Skeletal muscle satellite cell (primary cell): ENCODE results near the gene OR11A1.

Experiments
- H3K27me3 ChIP-seq: 2 replicates; pipeline ENCODE4 v1.7.0; 2013; ENCODE audit warnings: low read length; ENCODE audit not compliant: control insufficient read depth, insufficient read depth
- H3K36me3 ChIP-seq: 2 replicates; pipeline ENCODE4 v1.7.0; 2013; ENCODE audit warnings: mild to moderate bottlenecking, control low read depth, low read length; ENCODE audit not compliant: insufficient read depth
- H3K4me1 ChIP-seq: 2 replicates; pipeline ENCODE4 v1.7.0; 2013; ENCODE audit warnings: low read length; ENCODE audit not compliant: control insufficient read depth, insufficient read depth
- H3K4me2 ChIP-seq: 2 replicates; pipeline ENCODE4 v1.7.0; 2013; ENCODE audit warnings: mild to moderate bottlenecking, low read length
- H3K4me3 ChIP-seq: 2 replicates; pipeline ENCODE4 v1.7.0; 2013; ENCODE audit warnings: low read length
- H3K9ac ChIP-seq: 2 replicates; pipeline ENCODE4 v1.7.0; 2013; ENCODE audit warnings: mild to moderate bottlenecking, low read depth, low read length, moderate library complexity
- H3K9me3 ChIP-seq: replicated peaks from 2 replicates; pipeline ENCODE4 v1.7.0; 2013; ENCODE audit warnings: mild to moderate bottlenecking, control low read depth, low read length

OR11A1 gene

DNA sequence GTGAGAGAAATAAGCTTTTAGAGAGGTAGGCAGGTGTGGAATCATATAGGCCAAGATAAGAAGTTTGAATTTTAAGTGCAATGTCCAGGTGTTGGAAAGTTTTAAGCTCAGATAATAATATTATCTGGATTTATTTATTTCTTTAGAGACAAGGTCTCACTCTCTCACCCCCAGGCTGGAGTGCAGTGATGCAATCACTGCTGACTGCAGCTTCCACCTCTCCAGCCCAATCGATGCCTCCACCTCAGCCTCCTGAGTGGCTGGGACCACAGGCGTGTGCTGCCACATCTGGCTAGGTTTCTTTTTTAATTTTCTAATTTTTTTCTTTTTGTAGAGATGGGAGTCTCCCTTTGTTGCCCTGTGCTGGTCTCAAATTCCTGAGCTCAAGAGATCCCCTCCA is 36.4 kb upstream of the OR11A1 start:
- Histone ChIP-seq H3K36me3 (no peaks in the 10 kb centered on the region), H3K27me3 (no peaks in the 10 kb centered on the region), H3K9ac (no peak overlapping the region), H3K4me3 (no peak overlapping the region), H3K4me1 (no peaks in the 10 kb centered on the region), H3K4me2 (no peak overlapping the region), H3K9me3 (no peaks in the 10 kb centered on the region)

DNA sequence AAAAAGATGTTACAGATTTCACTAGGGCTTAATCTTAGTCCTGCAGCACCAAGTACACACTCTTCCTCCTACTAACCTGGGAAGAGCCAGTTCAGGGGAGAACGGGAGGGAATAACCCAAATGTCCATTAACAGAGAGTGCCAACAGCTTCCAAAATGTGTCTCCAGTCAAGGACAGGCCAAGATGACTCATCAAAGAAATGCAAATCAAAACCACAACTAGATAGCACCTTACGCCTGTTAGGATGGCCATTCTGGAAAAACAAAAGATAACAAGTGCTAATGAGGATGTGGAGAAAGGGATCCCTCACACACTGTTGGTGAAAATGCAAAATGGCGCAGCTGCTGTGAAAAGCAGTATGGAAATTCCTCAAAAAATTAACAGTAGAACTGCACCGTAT is 34.7 kb upstream of the OR11A1 start:
- Histone ChIP-seq H3K9me3 (no peaks in the 10 kb centered on the region), H3K4me1 (no peaks in the 10 kb centered on the region), H3K36me3 (no peaks in the 10 kb centered on the region), H3K9ac (no peak overlapping the region), H3K4me3 (no peak overlapping the region), H3K4me2 (no peak overlapping the region), H3K27me3 (no peaks in the 10 kb centered on the region)

DNA sequence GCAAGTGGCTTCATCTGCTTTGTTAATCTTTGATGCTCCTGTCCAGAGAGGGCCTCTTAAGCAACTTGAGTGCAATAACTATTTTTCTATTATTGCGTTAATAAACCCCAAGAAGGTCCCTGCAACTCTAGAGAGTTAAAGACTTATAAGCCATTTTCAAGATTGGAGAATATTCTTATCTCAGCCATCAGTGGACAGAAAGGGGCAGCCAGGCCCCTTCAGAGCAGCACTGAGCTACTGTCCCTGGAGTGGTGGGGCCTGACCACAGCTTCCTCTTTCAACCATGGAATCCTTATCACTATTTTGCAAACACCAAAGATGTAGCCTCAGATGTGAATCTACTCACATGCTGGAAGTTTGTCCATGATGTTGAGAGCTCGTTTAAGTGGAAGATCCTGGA is 33.7 kb upstream of the OR11A1 start:
- Histone ChIP-seq H3K4me1 (no peaks in the 10 kb centered on the region), H3K9ac (no peak overlapping the region), H3K27me3 (no peaks in the 10 kb centered on the region), H3K4me3 (no peak overlapping the region), H3K4me2 (no peak overlapping the region), H3K9me3 (no peaks in the 10 kb centered on the region), H3K36me3 (no peaks in the 10 kb centered on the region)

DNA sequence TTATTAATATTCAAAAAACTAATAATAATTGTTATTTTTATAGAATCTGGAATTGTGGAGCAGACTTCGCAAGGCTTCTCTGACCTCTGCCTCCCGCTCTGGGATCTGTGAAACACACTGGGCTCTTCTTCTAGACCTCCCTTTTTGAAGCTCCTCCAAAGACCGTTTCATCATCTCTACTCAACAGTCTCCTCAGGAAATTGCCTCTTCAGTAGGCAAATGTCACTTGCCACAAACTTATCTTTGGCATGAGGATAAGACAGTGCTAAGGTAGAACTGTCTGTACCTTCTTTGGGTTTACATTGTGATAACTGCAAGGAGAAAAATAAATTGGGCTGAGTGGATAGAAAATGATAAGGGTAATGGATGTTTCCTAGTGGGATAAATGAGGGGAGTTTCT is 33.2 kb upstream of the OR11A1 start:
- H3K27me3 ChIP-seq, result no peaks in the 10 kb centered on the region
- H3K4me2 ChIP-seq, result no peak overlapping the region
- no peak overlapping the region for H3K9ac ChIP-seq
- H3K4me1 ChIP-seq, result no peaks in the 10 kb centered on the region
- H3K9me3 ChIP-seq, result no peaks in the 10 kb centered on the region
- no peaks in the 10 kb centered on the region for H3K36me3 ChIP-seq
- no peak overlapping the region for H3K4me3 ChIP-seq

DNA sequence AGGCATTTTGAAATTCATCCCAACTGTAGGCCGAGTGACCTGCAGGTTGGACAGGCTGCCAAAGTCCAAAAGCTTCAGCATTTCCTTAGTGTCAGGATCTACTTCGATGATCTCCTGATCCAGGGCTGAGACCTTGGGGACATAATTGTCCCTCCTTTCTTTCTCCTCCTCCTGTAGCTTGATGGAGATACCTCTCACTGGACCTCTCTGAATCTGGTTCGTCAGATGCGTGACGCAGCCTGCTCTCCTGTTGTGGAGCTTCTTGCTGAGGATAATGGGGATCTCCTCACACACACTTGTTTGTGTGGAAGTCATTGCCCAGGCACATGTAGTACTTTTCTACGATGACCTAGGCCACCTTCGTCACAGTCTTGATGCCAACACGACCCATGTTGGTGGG is 32.4 kb upstream of the OR11A1 start:
- Histone ChIP-seq H3K9ac (no peak overlapping the region), H3K4me2 (no peak overlapping the region), H3K4me3 (no peak overlapping the region), H3K36me3 (no peaks in the 10 kb centered on the region), H3K4me1 (no peaks in the 10 kb centered on the region), H3K9me3 (no peaks in the 10 kb centered on the region), H3K27me3 (no peaks in the 10 kb centered on the region)

DNA sequence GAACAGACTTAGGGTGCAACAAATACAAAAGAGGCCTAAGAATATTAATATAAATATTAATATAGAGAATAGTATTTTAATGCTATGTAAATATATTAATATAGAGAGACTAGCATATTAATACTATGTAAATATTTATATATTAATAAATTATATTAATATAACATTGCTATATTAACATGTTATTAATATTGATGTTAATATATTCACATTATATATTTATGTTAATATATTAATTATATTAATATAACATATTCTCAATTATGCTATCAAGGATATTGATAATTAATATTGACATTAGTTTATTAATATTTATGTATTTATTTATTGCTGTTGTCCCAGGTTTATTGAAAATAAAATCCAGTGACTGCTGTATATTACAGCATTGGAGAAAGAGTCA is 32.0 kb upstream of the OR11A1 start:
- Histone ChIP-seq H3K36me3 (no peaks in the 10 kb centered on the region), H3K4me1 (no peaks in the 10 kb centered on the region), H3K4me2 (no peak overlapping the region), H3K9ac (no peak overlapping the region), H3K27me3 (no peaks in the 10 kb centered on the region), H3K4me3 (no peak overlapping the region), H3K9me3 (no peaks in the 10 kb centered on the region)

DNA sequence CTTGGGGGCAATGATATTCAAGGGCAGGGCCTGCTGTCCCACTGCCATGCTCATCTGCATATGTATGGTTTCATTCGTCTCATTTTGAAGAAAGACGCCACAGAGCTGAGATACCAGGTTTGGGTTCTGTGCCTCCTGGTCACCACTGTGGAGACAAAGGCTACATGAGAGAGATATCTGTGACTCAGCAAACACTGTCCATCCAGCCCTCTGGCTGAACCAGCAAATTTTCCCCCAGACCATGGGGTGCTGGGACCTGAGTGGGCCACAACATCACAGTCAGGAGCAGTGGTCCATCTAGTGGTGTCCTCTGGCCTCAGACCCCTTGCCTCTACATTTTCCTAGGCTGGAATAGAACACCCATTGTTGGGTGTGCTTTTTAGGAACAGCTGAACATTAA is 30.8 kb upstream of the OR11A1 start, which contains the start of gene MAS1L:
TSS of gene MAS1L (minus strand) at position 297 of the 400 bp plus-strand sequence. CDS start at position 243, 54 bp downstream.
- no peaks in the 10 kb centered on the region for H3K36me3 ChIP-seq
- H3K9me3 ChIP-seq, result no peaks in the 10 kb centered on the region

DNA sequence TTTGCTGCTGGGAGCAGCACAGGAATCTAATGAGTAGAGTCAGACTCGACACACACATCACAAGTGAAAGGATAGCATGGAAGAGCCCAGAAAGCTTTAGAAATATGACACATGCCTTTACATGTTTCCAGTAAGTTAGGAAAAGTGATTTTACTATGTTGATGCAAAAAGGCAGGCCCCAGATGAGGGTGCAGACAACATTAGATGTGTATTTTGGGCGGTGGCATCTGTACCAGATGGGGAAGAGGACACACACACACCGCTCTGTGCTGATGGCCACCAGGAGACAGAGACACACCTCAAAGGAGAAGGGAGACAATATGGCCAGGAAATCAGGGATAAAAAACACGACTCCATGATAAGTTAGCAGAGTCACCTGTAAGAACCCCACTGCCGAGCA is 30.3 kb upstream of the OR11A1 start:
- Histone ChIP-seq H3K9ac (no peak overlapping the region), H3K27me3 (no peaks in the 10 kb centered on the region), H3K36me3 (no peaks in the 10 kb centered on the region), H3K9me3 (no peaks in the 10 kb centered on the region), H3K4me1 (no peaks in the 10 kb centered on the region), H3K4me3 (no peak overlapping the region), H3K4me2 (no peak overlapping the region)

More for the DNA sequence above, 30.8 kb upstream of the OR11A1 start, which contains the start of gene MAS1L:
- Histone ChIP-seq H3K4me1 (no peaks in the 10 kb centered on the region), H3K4me3 (no peak within 1 kb of the TSS), H3K4me2 (no peak within 1 kb of the TSS), H3K27me3 (no peaks in the 10 kb centered on the region), H3K9ac (no peak within 1 kb of the TSS)

DNA sequence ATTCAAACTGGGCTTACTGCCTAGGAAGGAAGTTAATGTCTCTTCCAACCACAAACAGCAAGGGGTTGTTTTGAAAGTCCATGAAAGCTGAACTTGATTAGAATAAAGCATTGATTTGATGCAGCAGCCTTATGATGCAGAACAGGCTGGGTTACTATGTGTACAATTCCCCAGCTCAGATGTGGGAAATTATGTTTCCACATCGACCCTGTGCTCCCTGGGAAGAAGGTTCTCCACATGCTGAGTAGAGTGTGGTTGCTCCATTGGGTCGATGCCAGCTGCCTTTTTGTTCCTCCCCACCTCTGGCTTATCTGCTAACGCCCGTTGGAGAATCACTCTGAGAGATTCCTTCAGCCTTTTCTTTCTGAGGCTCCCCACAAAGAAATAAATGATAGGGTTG is 29.7 kb upstream of the OR11A1 start:
- Histone ChIP-seq H3K4me3 (no peak overlapping the region), H3K36me3 (no peaks in the 10 kb centered on the region), H3K4me1 (no peaks in the 10 kb centered on the region), H3K4me2 (no peak overlapping the region), H3K9me3 (no peaks in the 10 kb centered on the region), H3K9ac (no peak overlapping the region), H3K27me3 (no peaks in the 10 kb centered on the region)

DNA sequence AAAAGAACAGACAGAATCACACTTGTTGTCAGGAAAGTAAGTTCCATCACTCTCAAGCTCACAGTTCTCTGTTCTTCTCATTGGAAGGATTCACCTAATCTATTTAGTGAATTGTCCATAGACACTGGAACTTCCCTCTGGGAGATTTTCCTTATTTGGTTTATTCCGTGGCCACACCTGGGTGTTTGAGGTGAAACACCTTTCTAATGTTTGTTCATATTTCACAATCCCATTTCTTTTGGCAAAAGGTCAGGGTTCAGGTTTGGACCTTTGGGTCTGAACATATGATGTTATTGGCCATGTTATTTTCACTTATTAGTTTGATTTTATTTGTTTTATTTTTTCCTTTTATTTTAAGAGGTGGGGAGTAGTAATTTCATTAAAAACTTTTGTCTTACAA is 26.9 kb upstream of the OR11A1 start:
- H3K4me1 ChIP-seq, result no peaks in the 10 kb centered on the region
- H3K9me3 ChIP-seq, result no peaks in the 10 kb centered on the region
- H3K36me3 ChIP-seq, result no peaks in the 10 kb centered on the region
- H3K27me3 ChIP-seq, result no peaks in the 10 kb centered on the region
- H3K9ac ChIP-seq, result no peak overlapping the region
- H3K4me3 ChIP-seq, result no peak overlapping the region
- no peak overlapping the region for H3K4me2 ChIP-seq

DNA sequence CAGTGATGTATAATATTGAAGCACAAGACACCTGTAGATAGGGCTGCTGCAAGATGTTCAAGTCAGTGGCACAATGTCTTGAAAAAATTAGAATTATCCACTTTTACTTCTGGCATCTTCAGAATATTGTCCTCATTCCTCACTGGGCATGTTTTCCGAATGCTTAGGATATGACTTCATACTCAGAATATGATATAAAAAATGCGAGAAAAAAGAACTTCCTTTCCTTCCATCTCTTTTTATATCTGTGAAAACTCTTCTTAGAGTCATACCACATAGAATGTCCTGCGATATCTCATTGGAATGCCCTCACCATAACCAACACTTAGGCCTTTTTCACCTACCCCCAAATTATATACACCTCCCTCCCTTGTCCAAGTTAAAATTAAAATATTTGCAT is 26.3 kb upstream of the OR11A1 start:
- H3K4me1 ChIP-seq, result no peaks in the 10 kb centered on the region
- H3K4me2 ChIP-seq, result no peak overlapping the region
- H3K36me3 ChIP-seq, result no peaks in the 10 kb centered on the region
- no peak overlapping the region for H3K4me3 ChIP-seq
- no peaks in the 10 kb centered on the region for H3K9me3 ChIP-seq
- H3K27me3 ChIP-seq, result no peaks in the 10 kb centered on the region
- no peak overlapping the region for H3K9ac ChIP-seq

DNA sequence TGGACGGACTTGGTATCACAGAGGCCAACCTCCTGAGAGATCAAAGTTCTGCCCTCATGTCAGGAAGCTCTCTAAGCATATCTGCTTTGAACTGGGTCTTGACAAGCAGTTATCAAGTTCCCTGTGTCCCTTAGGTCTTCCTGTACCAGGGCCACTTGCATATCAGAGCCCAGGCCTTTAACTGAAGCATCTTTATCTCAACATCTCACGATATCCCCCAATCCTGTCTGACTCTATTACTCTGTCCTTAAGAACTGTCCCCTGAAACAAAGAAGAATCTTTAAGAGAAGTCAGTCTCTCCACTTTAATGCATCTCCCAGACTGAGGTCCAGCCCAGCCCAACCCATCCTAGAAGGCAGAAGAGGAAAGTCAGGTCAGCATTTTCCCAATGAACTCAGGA is 22.7 kb upstream of the OR11A1 start:
- H3K4me1 ChIP-seq, result no peaks in the 10 kb centered on the region

More for the DNA sequence above, 22.7 kb upstream of the OR11A1 start:
- Histone ChIP-seq H3K9me3 (peaks cover 13% of the 10 kb centered on the region), H3K4me2 (no peak overlapping the region), H3K36me3 (no peaks in the 10 kb centered on the region), H3K4me3 (no peak overlapping the region), H3K9ac (no peak overlapping the region), H3K27me3 (no peaks in the 10 kb centered on the region)
